SU-DHL-6 (cell line): ENCODE measurements around the gene GSN.

ENCODE experiments used
- H2AFZ ChIP-seq: fragments of 200-600 bp; sonication (generic); 2 replicates; pipeline ENCODE4 v1.6.1; 2014; ENCODE audit warnings: low read depth, mild to moderate bottlenecking, moderate library complexity, mixed read lengths, antibody characterized with exemption, low read length; ENCODE audit not compliant: severe bottlenecking
- H3F3A ChIP-seq: fragments of 200-600 bp; shearing (Covaris generic); 2 replicates; pipeline ENCODE4 v1.6.0; 2016; ENCODE audit warnings: antibody characterized with exemption, mild to moderate bottlenecking; ENCODE audit not compliant: insufficient read depth
- H3K27ac ChIP-seq: fragments of 200-600 bp; sonication (generic); 2 replicates; pipeline ENCODE4 v1.5.1; 2016; ENCODE audit warnings: low read depth, mild to moderate bottlenecking, low read length, moderate library complexity, mixed read lengths
- H3K27me3 ChIP-seq: fragments of 200-600 bp; sonication (generic), shearing (Covaris generic); 2 replicates; pipeline ENCODE4 v1.6.0; 2014; ENCODE audit warnings: mild to moderate bottlenecking, low read length
- H3K36me3 ChIP-seq: fragments of 200-600 bp; sonication (generic); 2 replicates; pipeline ENCODE4 v1.6.1; 2014; ENCODE audit warnings: mild to moderate bottlenecking, low read length, mixed read lengths
- H3K4me2 ChIP-seq: fragments of 300-600, 200-600 bp; shearing (Covaris generic), sonication (generic); 2 replicates; pipeline ENCODE4 v1.6.0; 2014; ENCODE audit warnings: low read length, low read depth, mild to moderate bottlenecking; ENCODE audit not compliant: poor library complexity, severe bottlenecking
- H3K4me3 ChIP-seq: fragments of 200-600 bp; sonication (generic); 2 replicates; pipeline ENCODE4 v1.5.1; 2014; ENCODE audit warnings: antibody characterized with exemption, low read length, mild to moderate bottlenecking, mixed read lengths; ENCODE audit not compliant: insufficient read depth, poor library complexity, severe bottlenecking
- H3K79me2 ChIP-seq: fragments of 200-600 bp; sonication (generic); 2 replicates; pipeline ENCODE4 v1.6.1; 2014; ENCODE audit warnings: mild to moderate bottlenecking, low read length, moderate library complexity; ENCODE audit not compliant: insufficient read depth
- H3K9ac ChIP-seq: fragments of 200-600 bp; sonication (generic); 2 replicates; pipeline ENCODE4 v1.7.0; 2014; ENCODE audit warnings: mild to moderate bottlenecking, low read length
- H3K9me2 ChIP-seq: fragments of 200-600 bp; sonication (generic); replicated peaks from 2 replicates; pipeline ENCODE4 v1.6.1; 2014; ENCODE audit warnings: low read length; ENCODE audit not compliant: insufficient read depth
- H3K9me3 ChIP-seq: fragments of 200-600 bp; sonication (generic); 2 replicates; pipeline ENCODE4 v1.6.1; 2014; ENCODE audit warnings: low read length, mixed read lengths; ENCODE audit not compliant: insufficient read depth
- H4K20me1 ChIP-seq: fragments of 200-600 bp; sonication (generic); 2 replicates; pipeline ENCODE4 v1.6.1; 2014; ENCODE audit warnings: low read depth, mild to moderate bottlenecking, antibody characterized with exemption, low read length, moderate library complexity, mixed read lengths
- CTCF ChIP-seq: fragments of 200-600 bp; sonication (generic); IDR thresholded peaks from one replicate; pipeline ENCODE4 v1.5.1; 2017; ENCODE audit warnings: antibody characterized with exemption, mild to moderate bottlenecking, low read length, moderate library complexity; ENCODE audit not compliant: insufficient read depth, poor library complexity, severe bottlenecking
- EZH2phosphoT487 ChIP-seq: fragments of 200-600 bp; sonication (generic), shearing (Covaris generic); conservative IDR thresholded peaks from 2 replicates; pipeline ENCODE4 v1.6.1; 2018; ENCODE audit warnings: mild to moderate bottlenecking, antibody characterized with exemption, low read length, moderate library complexity, mixed read lengths

The GSN gene

DNA sequence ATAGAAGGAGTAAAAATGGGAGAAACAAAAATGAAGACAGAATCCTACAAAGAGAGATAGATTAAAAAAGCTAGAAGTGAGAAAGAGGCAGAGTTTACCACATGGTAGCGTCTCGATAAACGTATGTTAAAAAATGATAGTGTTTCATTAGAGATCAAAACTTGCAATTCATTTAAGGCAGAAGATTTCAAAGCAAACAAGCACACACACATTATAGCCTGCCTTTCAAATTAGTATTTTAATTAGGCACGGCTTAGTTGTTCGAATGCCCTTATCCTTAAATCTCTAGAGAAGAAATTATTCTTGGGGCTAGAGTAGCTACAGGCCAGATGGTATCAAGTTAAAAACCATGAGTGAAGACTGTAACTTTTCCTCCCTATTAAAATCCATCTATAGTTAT is 96.1 kb downstream of the GSN start:
- H3F3A ChIP-seq = no peaks in the 10 kb centered on the region
- no peak overlapping the region for H3K9ac ChIP-seq
- no peak overlapping the region for H2AFZ ChIP-seq
- H3K27ac ChIP-seq = no peak overlapping the region
- no peak overlapping the region for H3K4me2 ChIP-seq
- H3K36me3 ChIP-seq = no peaks in the 10 kb centered on the region
- H3K4me3 ChIP-seq = no peak overlapping the region
- H4K20me1 ChIP-seq = no peaks in the 10 kb centered on the region
- H3K9me3 ChIP-seq = no peaks in the 10 kb centered on the region
- H3K79me2 ChIP-seq = no peaks in the 10 kb centered on the region
- TF ChIP-seq EZH2phosphoT487 (no peak), CTCF (no peak)
- H3K9me2 ChIP-seq = no peaks in the 10 kb centered on the region
- no peaks in the 10 kb centered on the region for H3K27me3 ChIP-seq

GRCh38 chr9:121364886-121365285 is 96.9 kb downstream of the GSN start:
- no peaks in the 10 kb centered on the region for H3F3A ChIP-seq
- no peak overlapping the region for H3K27ac ChIP-seq
- no peak overlapping the region for H3K4me2 ChIP-seq

DNA sequence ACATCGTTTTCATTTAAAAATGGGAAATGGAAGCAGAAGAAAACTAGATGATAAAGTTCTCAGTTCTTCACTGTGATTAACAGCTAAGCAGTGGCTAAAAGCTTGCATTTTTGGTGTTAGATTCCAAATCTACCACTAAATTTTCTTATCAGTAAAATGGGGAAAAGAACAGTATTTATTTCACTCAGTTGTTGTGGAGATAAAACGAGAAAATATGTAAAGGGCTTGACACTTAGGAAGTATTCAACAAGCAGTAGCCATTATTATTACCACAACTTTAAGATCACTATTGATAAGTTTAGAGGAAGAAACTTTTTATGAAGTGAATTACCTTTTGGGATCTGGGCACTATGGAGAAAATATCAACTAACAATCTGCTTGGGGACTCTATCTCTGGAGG is 97.6 kb downstream of the GSN start:
- TF ChIP-seq CTCF (no peak), EZH2phosphoT487 (no peak)
- Histone ChIP-seq H3K9me2 (no peaks in the 10 kb centered on the region), H3K79me2 (no peaks in the 10 kb centered on the region), H3K4me3 (no peak overlapping the region), H3K27me3 (no peaks in the 10 kb centered on the region), H4K20me1 (no peaks in the 10 kb centered on the region), H2AFZ (no peak overlapping the region), H3K9ac (no peak overlapping the region), H3F3A (no peaks in the 10 kb centered on the region), H3K27ac (no peak overlapping the region), H3K9me3 (no peaks in the 10 kb centered on the region), H3K36me3 (no peaks in the 10 kb centered on the region), H3K4me2 (no peak overlapping the region)

More at GRCh38 chr9:121364886-121365285, 96.9 kb downstream of the GSN start:
- Histone ChIP-seq H3K79me2 (no peaks in the 10 kb centered on the region), H4K20me1 (no peaks in the 10 kb centered on the region), H3K9ac (no peak overlapping the region), H3K36me3 (no peaks in the 10 kb centered on the region), H3K9me2 (no peaks in the 10 kb centered on the region), H3K4me3 (no peak overlapping the region), H3K9me3 (no peaks in the 10 kb centered on the region), H3K27me3 (no peaks in the 10 kb centered on the region), H2AFZ (no peak overlapping the region)
- TF ChIP-seq EZH2phosphoT487 = no peak
- no peak for TF ChIP-seq CTCF

DNA sequence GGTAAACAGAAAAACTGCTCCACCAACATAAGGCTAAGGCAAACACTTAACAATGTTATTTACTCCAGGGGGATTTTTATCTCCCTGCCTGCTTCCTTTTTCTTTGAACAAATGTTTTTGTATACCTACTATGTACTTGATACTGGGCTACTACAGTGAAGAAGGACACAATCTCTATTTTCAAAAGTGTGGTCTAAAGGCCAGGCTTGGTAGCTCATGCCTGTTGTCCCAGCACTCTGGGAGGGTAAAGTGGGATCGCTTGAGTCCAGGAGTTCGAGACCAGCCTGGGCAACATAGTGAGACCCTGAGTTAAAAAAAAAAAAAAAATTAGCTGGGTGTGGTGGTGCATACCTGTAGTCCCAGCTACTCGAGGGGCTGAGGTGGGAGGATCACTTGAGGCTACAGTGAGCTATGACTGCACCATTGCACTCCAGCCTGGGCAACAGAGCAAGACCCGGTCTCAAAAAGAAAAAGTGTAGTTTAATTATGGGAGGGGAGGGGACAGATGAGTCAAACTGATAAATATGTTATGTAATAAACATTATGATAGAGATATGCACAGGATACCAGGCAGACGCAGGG is 98.7 kb downstream of the GSN start:
- Histone ChIP-seq H4K20me1 (no peaks in the 10 kb centered on the region), H3K9me3 (no peaks in the 10 kb centered on the region), H2AFZ (no peak overlapping the region), H3K9ac (no peak overlapping the region), H3F3A (no peaks in the 10 kb centered on the region), H3K4me2 (no peak overlapping the region), H3K9me2 (no peaks in the 10 kb centered on the region), H3K27ac (no peak overlapping the region), H3K4me3 (no peak overlapping the region), H3K79me2 (no peaks in the 10 kb centered on the region), H3K27me3 (no peaks in the 10 kb centered on the region), H3K36me3 (no peaks in the 10 kb centered on the region)
- TF ChIP-seq CTCF = no peak
- TF ChIP-seq EZH2phosphoT487 = no peak
